Naive B cell (primary cell): Measurements from ENCODE around the gene ITGB5. TPM values are rescaled to one million over a fixed set of nuclear protein-coding genes. Genes with fewer than 3 reads are reported as not detected.

Experiments
- ATAC-seq, 2 donors: fragments of 150-1000 bp; cut with Tn5 transposase; 2 replicates each; pipeline ENCODE4 v1.10.0; 2021; ENCODE audit warnings: low read depth in 2 of 2, mild to moderate bottlenecking in 2 of 2, moderate library complexity in 2 of 2
- DNase-seq: peaks from one replicate; pipeline ENCODE4 v3.0.0; 2022
- H3K27ac Mint-ChIP-seq, 6 donors: one replicate each; pipeline ENCODE4 v1.8.0; 2020 to 2022; ENCODE audit warnings: mild to moderate bottlenecking in 6 of 6, mixed read lengths in 6 of 6, moderate library complexity in 5 of 6, inconsistent platforms in 2 of 6
- H3K27me3 Mint-ChIP-seq, 3 donors: one replicate each; pipeline ENCODE4 v1.8.0; 2021 to 2022; ENCODE audit warnings: mixed read lengths in 3 of 3, mild to moderate bottlenecking in 1 of 3
- H3K36me3 Mint-ChIP-seq, 2 donors: one replicate each; pipeline ENCODE4 v1.8.0; 2020 to 2022; ENCODE audit warnings: mixed read lengths in 2 of 2, inconsistent platforms in 1 of 2, mild to moderate bottlenecking in 1 of 2
- H3K4me1 Mint-ChIP-seq, 3 donors: one replicate each; pipeline ENCODE4 v1.8.0; 2020 to 2022; ENCODE audit warnings: mixed read lengths in 3 of 3, inconsistent platforms in 1 of 3, mild to moderate bottlenecking in 1 of 3, moderate library complexity in 1 of 3
- H3K4me3 Mint-ChIP-seq, 8 donors: one replicate each; pipeline ENCODE4 v1.8.0; 2020 to 2022; ENCODE audit warnings: mild to moderate bottlenecking in 8 of 8, mixed read lengths in 8 of 8, moderate library complexity in 8 of 8, inconsistent platforms in 2 of 8
- H3K9me3 Mint-ChIP-seq, 7 donors: one replicate each; pipeline ENCODE4 v1.8.0; 2020 to 2022; ENCODE audit warnings: mixed read lengths in 7 of 7, mild to moderate bottlenecking in 5 of 7, inconsistent platforms in 2 of 7, moderate library complexity in 1 of 7
- polyA plus RNA-seq, 6 donors: library from polyadenylated mRNA; unstranded; fragments of 300-500 nt; fragmentation: Illumina TruSeq; gene quantifications; one replicate each; pipeline ENCODE4 v1.2.3, GENCODE V29; 2021; ENCODE audit warnings: low read depth in 6 of 6

The ITGB5 gene
- polyA plus RNA-seq, 6 donors from 2014 or later = 0.22 to 2.0 (median 1.1) TPM; not detected in 2

DNA sequence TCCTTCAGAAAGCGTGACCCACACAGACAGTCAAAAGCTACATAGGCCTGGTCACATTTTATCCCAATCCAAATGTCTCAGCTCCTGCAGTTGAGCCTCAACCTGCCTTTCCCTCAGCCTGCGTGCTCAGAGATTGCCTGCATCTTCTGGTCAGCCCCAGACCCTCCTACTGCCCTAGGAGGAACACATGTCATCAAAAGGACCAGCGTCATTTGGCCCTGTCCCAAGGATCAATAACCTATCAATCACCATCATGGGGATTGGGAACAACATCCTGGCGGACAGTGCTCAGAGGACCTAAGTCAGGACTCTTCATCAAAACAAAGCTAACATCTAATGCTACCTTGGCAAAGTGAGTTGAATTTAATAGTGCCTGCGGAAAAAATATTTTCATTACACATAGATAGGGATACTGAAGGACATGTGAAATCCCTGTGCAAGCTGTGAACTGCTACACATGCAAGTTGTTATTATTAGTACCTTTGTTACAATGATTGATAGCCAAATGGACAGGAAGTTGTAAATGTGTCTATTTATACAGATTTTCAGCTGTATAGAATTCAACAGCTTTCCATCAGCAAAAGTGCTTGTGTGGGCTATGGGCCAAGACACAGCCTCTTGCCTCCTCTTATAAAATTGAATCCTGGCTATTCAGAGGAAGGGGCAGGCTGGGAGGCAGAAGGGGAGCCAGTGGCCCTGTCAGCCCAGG, 109.2 kb downstream of the ITGB5 start:
- Mint-ChIP-seq H3K9me3 (no peaks in the 10 kb centered on the region), H3K27ac (no peak overlapping the region), H3K4me1 (peaks cover 0 to 9% (median 5%) of the 10 kb centered on the region in 3 donors), H3K4me3 (no peak overlapping the region), H3K36me3 (no peaks in the 10 kb centered on the region), H3K27me3 (peaks cover 0 to 54% (median 24%) of the 10 kb centered on the region in 3 donors)
- ATAC-seq (no peak), DNase-seq (no peak)

DNA sequence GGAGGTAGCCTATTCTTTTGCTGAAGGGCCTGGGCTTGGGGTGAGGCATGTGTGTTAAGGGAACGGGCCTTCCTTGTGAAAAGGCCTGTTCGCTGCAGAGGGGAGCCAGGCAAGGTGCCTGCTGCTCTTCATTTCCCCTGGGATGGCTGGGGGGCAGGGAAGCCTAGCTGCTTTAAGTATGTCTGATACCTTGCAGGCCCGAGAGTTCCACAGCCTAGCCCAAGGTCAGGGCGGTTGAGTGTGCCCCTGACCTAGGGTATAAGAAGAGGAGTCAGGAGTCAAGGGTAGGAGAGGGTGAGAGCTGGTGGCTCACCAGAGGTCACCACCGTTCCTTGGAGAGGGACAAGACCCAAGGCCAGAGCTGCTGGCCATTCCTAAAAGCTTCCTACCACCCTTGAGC, 110.3 kb downstream of the ITGB5 start:
- Mint-ChIP-seq H3K9me3 (no peaks in the 10 kb centered on the region), H3K27ac (no peak overlapping the region), H3K4me1 (peaks cover 0 to 9% (median 5%) of the 10 kb centered on the region in 3 donors), H3K4me3 (no peak overlapping the region), H3K27me3 (peaks cover 5 to 56% (median 30%) of the 10 kb centered on the region in 3 donors), H3K36me3 (no peaks in the 10 kb centered on the region)
- ATAC-seq (no peak), DNase-seq (no peak)

DNA sequence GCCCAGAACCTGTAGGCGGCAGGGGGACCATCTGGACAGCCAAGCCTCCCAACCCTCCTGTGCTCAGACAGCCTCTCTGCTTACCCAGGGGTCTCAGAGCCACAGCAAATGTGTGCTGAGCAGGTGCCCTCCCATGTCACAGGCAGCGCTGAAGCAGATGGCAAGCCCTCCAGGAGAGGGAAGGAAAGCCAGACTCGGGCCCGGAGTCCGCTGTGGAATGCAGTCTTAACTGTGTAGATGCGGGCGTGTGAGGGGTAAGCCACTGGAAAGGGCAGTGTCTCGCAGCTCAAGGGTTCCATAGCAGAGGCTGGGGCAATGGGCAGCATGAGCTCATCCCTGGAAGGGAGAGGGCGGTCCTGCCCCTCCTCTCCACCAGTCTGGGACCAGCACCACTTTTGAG, 111.3 kb downstream of the ITGB5 start:
- Mint-ChIP-seq H3K36me3 (no peaks in the 10 kb centered on the region), H3K4me3 (peak overlapping the region in 1 of 8 donors; percentile 42), H3K9me3 (no peaks in the 10 kb centered on the region), H3K27me3 (peaks cover 6 to 62% (median 30%) of the 10 kb centered on the region in 3 donors), H3K4me1 (peaks cover 0 to 9% (median 5%) of the 10 kb centered on the region in 3 donors), H3K27ac (no peak overlapping the region)
- DNase-seq (no peak), ATAC-seq (no peak)

DNA sequence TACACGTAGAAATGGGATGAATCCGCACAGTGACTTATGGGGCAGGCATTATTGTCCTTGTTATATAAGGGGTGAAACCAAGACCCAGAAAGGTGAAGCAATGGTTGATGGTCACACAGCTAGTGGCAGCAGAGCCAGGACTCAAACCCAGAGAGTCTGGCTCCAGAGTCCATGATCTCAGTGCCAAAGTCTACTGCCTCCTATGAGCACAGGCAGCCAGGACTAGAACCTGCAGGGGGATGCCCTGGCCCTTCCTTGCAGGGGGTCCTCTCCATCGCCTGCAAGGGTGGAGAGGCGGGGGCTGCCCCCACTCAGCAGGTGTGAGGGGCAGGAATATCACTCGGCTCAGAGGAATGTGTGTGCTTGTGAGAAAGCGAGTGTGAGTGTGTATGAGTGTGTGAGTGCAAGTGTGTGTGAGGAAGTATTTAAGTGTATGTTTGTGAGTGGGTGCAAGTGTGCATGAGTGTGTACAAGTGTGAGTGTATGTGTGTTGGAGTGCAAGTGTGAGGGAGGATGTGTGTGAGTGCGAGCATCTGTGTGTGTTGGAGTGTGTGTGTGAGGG, 112.2 kb downstream of the ITGB5 start:
- Mint-ChIP-seq H3K27me3 (peaks cover 7 to 64% (median 32%) of the 10 kb centered on the region in 3 donors), H3K4me1 (peaks cover 0 to 4% (median 0%) of the 10 kb centered on the region in 3 donors), H3K27ac (no peak overlapping the region), H3K9me3 (no peaks in the 10 kb centered on the region), H3K4me3 (no peak overlapping the region), H3K36me3 (no peaks in the 10 kb centered on the region)
- DNase-seq (no peak), ATAC-seq (no peak)

DNA sequence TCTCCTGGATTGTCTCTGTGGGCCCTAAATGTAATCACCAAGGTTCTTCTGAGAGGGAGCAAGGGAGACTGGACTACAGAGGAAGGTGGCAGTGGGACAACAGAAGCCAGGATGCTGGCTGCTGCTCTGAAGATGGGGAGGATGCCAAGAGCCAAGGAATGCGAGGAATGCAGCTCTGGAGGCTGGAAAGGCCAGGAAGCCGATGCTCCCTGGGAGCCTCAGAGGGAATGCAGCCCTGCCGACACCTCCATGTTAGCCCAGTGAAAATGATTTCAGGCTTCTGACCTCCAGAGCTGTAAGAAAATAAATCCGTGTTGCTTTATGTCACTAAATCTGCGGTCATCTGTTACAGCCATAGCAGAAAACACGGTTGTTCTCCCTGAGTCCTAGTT, 112.8 kb downstream of the ITGB5 start:
- ATAC-seq (no peak), DNase-seq (no peak)
- H3K4me1 Mint-ChIP-seq = peaks cover 0 to 4% (median 0%) of the 10 kb centered on the region in 3 donors
- H3K36me3 Mint-ChIP-seq = no peaks in the 10 kb centered on the region
- no peaks in the 10 kb centered on the region for H3K9me3 Mint-ChIP-seq
- H3K4me3 Mint-ChIP-seq = no peak overlapping the region
- H3K27ac Mint-ChIP-seq = no peak overlapping the region
- H3K27me3 Mint-ChIP-seq = peaks cover 12 to 68% (median 38%) of the 10 kb centered on the region in 3 donors

DNA sequence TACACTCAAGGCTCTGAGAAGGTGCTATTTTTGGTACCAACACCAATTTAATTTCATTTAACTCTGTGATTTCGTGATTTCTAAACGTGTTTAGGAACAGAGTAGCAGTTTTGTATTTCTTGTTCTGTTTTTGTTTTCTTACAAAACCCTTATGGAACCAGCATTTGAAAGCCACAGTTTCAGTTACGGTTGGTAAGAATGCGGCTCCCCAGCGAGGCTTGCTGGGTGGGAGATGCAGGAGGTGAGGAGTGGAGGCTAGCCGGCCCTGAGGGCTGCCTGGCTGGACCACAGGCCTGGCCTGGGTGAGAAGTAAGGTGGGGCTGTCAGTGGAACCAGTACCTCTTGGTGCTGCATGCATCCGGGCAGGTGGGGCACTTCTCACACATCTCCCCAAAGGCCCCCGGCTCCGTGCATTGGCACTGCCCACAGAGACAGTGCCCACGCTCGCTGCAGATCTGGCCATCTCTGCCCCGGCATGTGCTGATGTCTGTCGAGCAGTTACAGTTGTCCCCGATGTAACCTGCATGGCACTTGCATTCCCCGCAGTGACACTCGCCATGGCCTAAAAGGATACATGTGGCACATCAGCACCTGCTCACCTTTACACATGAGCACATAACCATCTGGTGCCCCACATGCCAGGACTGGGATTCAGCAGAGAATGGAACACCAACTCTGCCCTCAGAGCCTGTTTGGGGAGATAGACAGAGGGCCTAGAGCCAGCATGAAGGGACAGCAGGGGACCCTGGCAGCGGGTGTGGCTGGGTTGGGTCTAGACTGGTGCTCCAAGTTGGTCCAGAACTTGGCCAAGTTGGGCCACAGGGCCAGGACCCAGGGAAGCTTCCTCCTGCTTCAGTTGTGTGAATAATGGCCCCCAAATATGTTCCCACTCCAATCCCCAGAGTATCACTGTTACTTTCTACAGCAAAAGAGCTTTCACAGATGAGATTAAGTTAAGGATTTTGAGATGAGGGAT, 113.5 kb downstream of the ITGB5 start:
- Mint-ChIP-seq H3K27me3 (peaks cover 12 to 63% (median 35%) of the 10 kb centered on the region in 3 donors), H3K27ac (no peak overlapping the region), H3K4me3 (peak overlapping the region in 1 of 8 donors; percentile 68), H3K4me1 (no peaks in the 10 kb centered on the region), H3K36me3 (no peaks in the 10 kb centered on the region), H3K9me3 (no peaks in the 10 kb centered on the region)
- DNase-seq (no peak), ATAC-seq (no peak)

DNA sequence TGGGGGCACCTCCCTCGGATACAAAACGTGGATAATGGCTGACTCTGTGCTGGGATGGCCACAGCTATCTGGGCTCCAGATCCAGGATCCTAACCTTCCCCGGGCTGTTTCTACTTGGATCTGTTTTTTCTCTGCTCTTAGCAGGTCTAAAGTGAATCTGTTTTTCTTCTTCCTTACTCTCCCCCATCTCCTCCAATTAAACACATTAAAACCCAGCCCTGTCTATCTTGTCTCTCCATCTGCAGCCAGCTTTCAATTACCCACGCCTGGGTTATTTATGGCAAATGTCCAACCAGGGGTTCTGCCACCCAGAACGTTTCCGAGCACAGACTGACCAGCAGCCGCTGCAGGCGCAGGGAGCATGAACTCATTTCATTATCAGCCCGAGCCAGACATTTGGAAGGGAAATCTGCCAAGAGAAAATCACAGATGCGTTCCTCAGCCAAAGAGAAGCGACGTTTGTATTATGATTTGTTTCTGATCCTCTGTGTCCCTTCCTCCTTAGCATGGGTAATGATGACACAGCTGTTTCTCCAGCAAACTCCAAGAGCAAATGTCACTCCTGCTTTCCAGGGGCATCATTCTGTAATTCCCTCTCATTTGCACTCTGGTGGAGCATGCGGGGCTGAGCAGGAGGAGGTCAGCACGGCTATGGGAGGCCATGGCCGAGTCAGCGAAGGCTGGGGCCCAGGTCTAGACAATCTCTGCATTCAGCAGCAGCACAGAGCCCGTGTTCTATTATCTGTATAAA, 114.9 kb downstream of the ITGB5 start:
- Mint-ChIP-seq H3K27me3 (peaks cover 12 to 61% (median 37%) of the 10 kb centered on the region in 3 donors), H3K9me3 (no peaks in the 10 kb centered on the region), H3K4me1 (no peaks in the 10 kb centered on the region), H3K4me3 (no peak overlapping the region), H3K27ac (no peak overlapping the region), H3K36me3 (no peaks in the 10 kb centered on the region)
- DNase-seq (no peak), ATAC-seq (no peak)

DNA sequence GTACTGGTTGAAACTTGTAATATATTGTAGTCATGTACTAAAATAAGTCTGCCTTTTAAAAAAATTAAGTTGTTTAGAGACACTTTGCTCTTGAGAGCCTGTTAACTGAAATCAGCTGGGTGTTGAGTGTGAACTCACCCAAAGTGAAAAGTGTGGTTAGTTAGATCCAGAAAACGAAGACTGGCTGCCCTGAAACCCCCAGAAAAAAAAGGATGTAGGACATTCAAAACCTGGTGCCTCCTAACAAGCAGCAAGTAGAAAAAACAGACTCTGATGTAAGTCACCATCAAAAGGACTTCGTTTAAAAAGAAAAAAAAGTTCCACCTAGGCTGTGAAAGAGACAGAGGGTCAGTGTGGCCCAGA, 116.1 kb downstream of the ITGB5 start:
- Mint-ChIP-seq H3K4me1 (no peaks in the 10 kb centered on the region), H3K9me3 (no peaks in the 10 kb centered on the region), H3K27ac (peak overlapping the region in 1 of 6 donors; percentile 61), H3K4me3 (no peak overlapping the region), H3K27me3 (peaks cover 12 to 60% (median 41%) of the 10 kb centered on the region in 3 donors), H3K36me3 (no peaks in the 10 kb centered on the region)
- ATAC-seq (no peak), DNase-seq (no peak)

DNA sequence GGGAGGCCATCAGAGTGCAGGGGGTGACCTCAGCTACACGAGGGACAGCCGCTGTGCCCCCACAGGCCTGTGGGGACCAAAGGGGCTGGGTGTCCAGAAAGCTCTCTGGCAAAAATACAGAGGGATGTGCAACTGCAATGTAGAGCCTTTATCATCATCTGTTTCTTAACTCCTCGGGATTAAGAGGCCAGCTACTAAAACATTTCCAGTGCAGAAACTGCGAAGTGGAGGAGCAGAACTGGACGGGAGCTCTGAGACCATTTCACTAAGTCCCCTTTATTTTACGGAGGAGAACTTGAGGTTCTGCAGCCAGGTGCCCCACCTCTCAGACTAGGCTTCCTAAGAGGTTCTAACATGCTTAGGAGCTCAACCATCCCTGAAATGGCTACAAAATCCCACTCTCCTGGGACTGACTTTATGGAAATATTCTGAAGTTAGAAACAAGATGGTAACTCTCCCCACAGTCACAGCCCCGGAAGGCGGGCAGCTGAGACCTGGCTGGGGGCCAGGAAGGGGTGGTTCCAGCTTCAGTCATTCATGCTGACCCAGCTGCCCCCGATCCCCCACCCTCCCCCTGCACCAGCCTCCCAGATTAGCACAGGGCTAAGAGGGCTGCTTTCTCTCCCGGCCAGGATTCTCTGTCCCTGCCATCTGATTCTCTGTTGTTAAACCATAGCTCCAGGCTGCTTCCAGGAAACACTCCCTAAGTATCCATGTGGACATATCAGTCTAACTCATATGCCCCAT, 116.7 kb downstream of the ITGB5 start:
- Mint-ChIP-seq H3K9me3 (no peaks in the 10 kb centered on the region), H3K27me3 (peaks cover 12 to 64% (median 41%) of the 10 kb centered on the region in 3 donors), H3K4me3 (no peak overlapping the region), H3K36me3 (no peaks in the 10 kb centered on the region), H3K4me1 (no peaks in the 10 kb centered on the region), H3K27ac (peak overlapping the region in 1 of 6 donors; percentile 61)
- no peak for ATAC-seq
- DNase-seq = no peak

DNA sequence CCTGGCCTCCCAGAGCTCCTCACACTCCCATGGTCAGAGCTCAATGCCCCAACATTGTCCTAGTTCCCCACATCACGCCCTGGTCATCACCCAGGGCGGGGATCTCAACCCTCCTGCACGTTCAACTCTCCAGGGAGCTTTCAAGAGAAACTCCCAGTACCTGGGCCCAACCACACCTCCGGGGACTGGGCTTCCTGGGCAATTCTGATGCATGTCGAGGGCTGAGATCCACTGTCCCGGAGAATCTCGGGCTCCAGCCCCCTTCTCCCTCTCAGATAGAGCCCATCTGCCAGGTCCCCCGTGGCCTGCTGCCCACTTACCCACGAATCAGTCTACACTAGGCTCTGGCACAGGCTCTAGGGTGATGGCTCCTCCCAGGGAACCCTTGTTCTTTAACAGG, 117.7 kb downstream of the ITGB5 start:
- no peaks in the 10 kb centered on the region for H3K4me1 Mint-ChIP-seq
- H3K36me3 Mint-ChIP-seq = no peaks in the 10 kb centered on the region
- peaks cover 12 to 65% (median 38%) of the 10 kb centered on the region in 3 donors for H3K27me3 Mint-ChIP-seq
- H3K9me3 Mint-ChIP-seq = no peaks in the 10 kb centered on the region
- no peak overlapping the region for H3K27ac Mint-ChIP-seq
- ATAC-seq = no peak
- no peak overlapping the region for H3K4me3 Mint-ChIP-seq
- no peak for DNase-seq

DNA sequence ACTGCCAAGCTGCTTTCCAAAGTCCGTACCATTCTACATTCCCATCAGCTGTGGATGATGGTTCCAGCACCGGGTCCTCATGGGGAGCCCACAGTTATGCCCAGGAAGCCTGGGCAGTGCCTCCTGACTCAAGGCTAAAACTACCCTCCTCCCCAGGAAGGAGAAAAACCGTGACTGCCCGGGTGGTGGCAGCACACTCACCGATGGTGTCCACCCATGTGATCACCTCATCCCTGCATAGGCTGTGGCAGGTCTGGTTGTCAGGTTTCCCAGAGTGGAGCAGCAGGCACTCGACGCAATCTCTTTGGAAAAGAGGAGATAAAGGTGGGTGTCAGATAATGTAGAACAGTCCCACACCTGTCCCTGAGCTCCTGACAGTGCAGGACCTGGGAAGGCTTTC, 118.4 kb downstream of the ITGB5 start:
- H3K4me1 Mint-ChIP-seq = no peaks in the 10 kb centered on the region
- no peak overlapping the region for H3K4me3 Mint-ChIP-seq
- H3K27ac Mint-ChIP-seq = no peak overlapping the region
- ATAC-seq = no peak
- no peaks in the 10 kb centered on the region for H3K9me3 Mint-ChIP-seq
- H3K27me3 Mint-ChIP-seq = peaks cover 12 to 58% (median 37%) of the 10 kb centered on the region in 3 donors
- H3K36me3 Mint-ChIP-seq = no peaks in the 10 kb centered on the region
- no peak for DNase-seq

DNA sequence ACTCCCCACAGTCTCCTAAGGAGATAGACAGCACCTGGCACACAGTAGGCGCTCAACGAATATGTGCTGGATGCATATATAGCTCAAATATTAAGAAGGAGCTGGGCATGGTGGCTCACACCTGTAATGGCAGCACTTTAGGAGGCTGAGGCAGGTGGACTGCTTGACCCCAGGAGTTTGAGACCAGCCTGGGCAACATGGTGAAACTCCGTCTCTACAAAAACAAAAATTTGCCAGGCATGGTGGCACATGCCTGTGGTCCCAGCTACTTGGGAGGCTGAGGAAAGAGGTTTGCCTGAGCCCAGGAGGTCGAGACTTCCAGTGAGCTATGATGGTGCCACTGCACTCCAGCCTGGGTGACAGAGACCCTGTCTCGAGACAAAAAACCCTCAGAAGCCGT, 119.5 kb downstream of the ITGB5 start:
- H3K4me1 Mint-ChIP-seq = no peaks in the 10 kb centered on the region
- no peaks in the 10 kb centered on the region for H3K36me3 Mint-ChIP-seq
- no peak overlapping the region for H3K4me3 Mint-ChIP-seq
- H3K27me3 Mint-ChIP-seq = peaks cover 12 to 51% (median 30%) of the 10 kb centered on the region in 3 donors
- no peaks in the 10 kb centered on the region for H3K9me3 Mint-ChIP-seq
- ATAC-seq (no peak), DNase-seq (no peak)
- H3K27ac Mint-ChIP-seq = no peak overlapping the region
